ENCODE measurements around the gene MT1HL1.

Gene MT1HL1

DNA sequence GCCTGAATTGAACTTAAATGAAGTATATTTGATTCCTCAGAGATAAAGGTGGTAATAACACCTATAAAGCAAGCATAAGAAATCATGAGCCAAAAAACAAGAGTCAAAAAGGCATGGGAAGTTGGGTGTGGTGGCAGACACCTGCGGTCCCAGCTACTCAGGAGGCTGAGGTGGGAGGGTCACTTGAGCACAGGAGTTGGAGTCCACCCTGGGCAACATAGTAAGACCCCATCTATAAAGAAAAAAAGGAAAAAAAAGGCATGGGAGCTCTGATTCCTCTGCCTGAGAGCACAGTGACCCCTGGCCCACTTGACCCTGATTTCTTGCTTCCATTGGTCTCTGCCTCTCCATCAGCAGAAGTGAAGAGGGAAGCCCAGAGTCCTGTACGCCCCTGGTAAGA lies 40.3 kb downstream of the MT1HL1 start:
- H3K36me3 ChIP-seq (ENCODE audit: control insufficient read depth, insufficient read depth, low read length), result no peaks in the 10 kb centered on the region
- H3K27me3 ChIP-seq (ENCODE audit: control insufficient read depth, insufficient read depth, low read length), result no peaks in the 10 kb centered on the region
- H3K4me1 ChIP-seq (ENCODE audit: control insufficient read depth, insufficient read depth, low read length), result no peaks in the 10 kb centered on the region
- H3K9me3 ChIP-seq (ENCODE audit: control insufficient read depth, low read length), result no peaks in the 10 kb centered on the region
- no peak overlapping the region for H3K4me3 ChIP-seq (ENCODE audit: low read length)
- H3K9ac ChIP-seq (ENCODE audit: low read length), result no peak overlapping the region

DNA sequence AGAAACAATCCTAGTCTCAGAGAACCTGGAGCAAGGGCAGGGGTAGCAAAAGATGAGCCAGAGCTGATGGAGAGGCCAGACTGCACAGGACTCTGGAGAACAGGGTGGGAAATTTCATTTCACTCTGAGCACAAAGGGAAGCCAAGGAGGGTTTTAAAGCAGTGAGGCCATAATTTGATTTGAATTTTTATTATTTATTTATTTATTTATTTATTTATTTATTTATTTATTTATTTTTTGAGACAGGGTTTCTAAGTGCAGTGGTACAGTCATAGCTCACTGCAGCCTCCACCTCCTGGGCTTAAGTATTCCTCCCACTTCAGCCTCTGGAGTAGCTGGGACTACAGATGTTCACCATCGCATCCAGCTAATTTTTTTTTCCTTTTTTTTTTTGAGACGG lies 45.1 kb downstream of the MT1HL1 start:
- Histone ChIP-seq H3K27me3 (ENCODE audit: control insufficient read depth, insufficient read depth, low read length) (no peaks in the 10 kb centered on the region), H3K4me1 (ENCODE audit: control insufficient read depth, insufficient read depth, low read length) (no peaks in the 10 kb centered on the region), H3K36me3 (ENCODE audit: control insufficient read depth, insufficient read depth, low read length) (no peaks in the 10 kb centered on the region), H3K9ac (ENCODE audit: low read length) (no peak overlapping the region), H3K9me3 (ENCODE audit: control insufficient read depth, low read length) (no peaks in the 10 kb centered on the region), H3K4me3 (ENCODE audit: low read length) (no peak overlapping the region)

DNA sequence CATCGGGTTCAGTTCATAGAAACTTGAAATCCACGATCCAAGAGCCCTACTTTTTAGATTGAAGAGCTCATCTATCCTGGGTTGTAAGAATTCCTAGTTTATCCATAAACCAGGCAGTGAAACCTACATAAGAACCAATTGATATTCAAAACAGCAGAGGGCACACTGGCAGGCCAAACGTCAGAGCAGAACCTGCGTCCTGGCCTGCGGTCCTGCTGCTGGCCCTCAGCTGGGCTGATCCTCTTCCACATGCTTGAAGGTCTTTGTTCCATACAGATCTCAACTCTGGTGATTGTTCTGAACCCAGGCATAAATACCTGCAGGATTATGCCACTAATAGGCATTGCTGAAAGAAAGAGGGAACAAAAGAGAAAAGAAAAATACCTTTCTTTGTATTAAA lies 47.0 kb downstream of the MT1HL1 start:
- no peaks in the 10 kb centered on the region for H3K9me3 ChIP-seq (ENCODE audit: control insufficient read depth, low read length)
- no peaks in the 10 kb centered on the region for H3K4me1 ChIP-seq (ENCODE audit: control insufficient read depth, insufficient read depth, low read length)
- no peaks in the 10 kb centered on the region for H3K36me3 ChIP-seq (ENCODE audit: control insufficient read depth, insufficient read depth, low read length)
- H3K9ac ChIP-seq (ENCODE audit: low read length), result no peak overlapping the region
- H3K4me3 ChIP-seq (ENCODE audit: low read length), result no peak overlapping the region
- no peaks in the 10 kb centered on the region for H3K27me3 ChIP-seq (ENCODE audit: control insufficient read depth, insufficient read depth, low read length)
